KOPT-K1 (cell line): Measurements from ENCODE around the gene ARID4A.
"Not testable (repeated sequence)": the region's sequence is repeated elsewhere in the genome, so short reads cannot be mapped to it uniquely, and the experiment has no call there.

Source experiments
- H3K27ac ChIP-seq: fragments of 200-600 bp; sonication (generic); 2 replicates; pipeline ENCODE4 v1.5.1; 2016; ENCODE audit warnings: antibody characterized with exemption, mild to moderate bottlenecking, low read depth, low read length; ENCODE audit not compliant: poor library complexity, severe bottlenecking
- H3K36me3 ChIP-seq: fragments of 200-600 bp; sonication (generic); 2 replicates; pipeline ENCODE4 v1.5.1; 2017; ENCODE audit warnings: antibody characterized with exemption, mild to moderate bottlenecking, low read length, moderate library complexity; ENCODE audit not compliant: insufficient read depth
- H3K9me3 ChIP-seq: fragments of 200-600 bp; sonication (generic); 2 replicates; pipeline ENCODE4 v1.5.1; 2017; ENCODE audit warnings: antibody characterized with exemption, low read length, mild to moderate bottlenecking; ENCODE audit not compliant: insufficient read depth, poor library complexity, severe bottlenecking

The ARID4A gene, protein sequence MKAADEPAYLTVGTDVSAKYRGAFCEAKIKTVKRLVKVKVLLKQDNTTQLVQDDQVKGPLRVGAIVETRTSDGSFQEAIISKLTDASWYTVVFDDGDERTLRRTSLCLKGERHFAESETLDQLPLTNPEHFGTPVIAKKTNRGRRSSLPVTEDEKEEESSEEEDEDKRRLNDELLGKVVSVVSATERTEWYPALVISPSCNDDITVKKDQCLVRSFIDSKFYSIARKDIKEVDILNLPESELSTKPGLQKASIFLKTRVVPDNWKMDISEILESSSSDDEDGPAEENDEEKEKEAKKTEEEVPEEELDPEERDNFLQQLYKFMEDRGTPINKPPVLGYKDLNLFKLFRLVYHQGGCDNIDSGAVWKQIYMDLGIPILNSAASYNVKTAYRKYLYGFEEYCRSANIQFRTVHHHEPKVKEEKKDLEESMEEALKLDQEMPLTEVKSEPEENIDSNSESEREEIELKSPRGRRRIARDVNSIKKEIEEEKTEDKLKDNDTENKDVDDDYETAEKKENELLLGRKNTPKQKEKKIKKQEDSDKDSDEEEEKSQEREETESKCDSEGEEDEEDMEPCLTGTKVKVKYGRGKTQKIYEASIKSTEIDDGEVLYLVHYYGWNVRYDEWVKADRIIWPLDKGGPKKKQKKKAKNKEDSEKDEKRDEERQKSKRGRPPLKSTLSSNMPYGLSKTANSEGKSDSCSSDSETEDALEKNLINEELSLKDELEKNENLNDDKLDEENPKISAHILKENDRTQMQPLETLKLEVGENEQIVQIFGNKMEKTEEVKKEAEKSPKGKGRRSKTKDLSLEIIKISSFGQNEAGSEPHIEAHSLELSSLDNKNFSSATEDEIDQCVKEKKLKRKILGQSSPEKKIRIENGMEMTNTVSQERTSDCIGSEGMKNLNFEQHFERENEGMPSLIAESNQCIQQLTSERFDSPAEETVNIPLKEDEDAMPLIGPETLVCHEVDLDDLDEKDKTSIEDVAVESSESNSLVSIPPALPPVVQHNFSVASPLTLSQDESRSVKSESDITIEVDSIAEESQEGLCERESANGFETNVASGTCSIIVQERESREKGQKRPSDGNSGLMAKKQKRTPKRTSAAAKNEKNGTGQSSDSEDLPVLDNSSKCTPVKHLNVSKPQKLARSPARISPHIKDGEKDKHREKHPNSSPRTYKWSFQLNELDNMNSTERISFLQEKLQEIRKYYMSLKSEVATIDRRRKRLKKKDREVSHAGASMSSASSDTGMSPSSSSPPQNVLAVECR

DNA sequence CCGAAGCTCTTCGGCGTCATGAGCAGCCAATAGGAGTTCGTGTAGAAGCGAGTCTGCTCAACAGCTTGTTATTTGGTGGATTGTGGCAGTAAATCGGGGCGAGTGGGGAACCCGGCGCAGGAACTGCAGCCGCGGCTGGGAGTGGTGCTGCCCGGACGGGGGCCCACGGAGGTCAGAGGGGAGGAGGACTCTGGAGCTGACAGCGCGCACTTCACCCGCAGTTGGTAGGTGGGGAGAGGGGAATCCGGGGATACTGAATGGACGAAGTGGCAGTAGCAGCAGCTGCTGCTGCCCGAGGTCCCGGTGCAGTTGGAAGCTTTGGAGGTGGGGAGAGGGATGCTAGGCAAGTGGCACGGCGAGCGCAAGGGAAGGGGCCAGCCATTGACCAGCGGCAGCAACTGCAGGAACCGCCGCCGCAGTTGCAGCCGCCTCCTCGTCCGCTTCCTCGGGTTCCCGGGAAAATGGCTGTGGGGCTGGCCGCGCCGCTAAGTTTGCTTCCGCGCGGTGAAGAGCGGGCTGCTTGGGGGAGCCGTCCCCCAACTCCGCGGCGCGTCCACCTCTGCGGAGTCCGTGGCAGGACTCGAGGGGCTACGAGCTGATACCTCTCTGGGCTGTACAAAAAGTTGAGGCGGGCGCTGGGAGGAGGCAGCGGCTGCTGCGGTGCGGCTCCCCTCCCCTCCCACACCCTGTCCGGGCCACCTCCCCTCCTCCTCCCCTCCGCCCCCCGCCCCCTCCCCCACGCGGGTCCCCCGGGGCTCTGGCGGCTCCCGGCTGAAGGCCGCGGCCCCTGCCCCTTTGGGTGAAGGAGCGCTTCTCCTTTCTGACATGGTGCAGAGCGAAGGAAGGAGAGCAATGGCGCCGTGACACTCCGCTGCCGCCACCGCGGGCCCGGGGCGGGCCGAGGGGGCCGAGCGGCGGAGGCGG lies at the start of gene ARID4A:
TSS of gene ARID4A (plus strand) at position 79 of the 924 bp plus-strand sequence. CDS start 1,300 bp downstream, outside the sequence.
- peak within 1 kb of the TSS; percentile 95 for H3K27ac ChIP-seq

DNA sequence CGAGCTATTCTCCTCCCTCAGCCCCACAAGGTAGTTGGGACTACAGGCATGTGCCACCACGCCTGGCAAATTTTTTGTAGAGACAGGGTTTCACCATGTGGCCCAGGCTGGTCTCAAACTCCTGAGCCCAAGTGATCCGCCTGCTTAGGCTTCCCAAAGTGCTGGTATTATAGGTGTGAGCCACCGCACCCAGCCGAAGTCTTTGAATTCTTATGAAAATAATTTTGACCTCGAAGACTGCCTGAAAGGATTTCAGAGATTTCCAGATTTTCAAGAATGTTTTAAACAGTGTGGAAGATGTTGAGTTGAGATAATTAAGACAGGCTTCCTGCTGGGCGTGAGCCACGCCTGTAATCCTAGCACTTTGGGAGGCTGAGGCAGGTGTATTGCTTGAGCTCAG lies 48.7 kb upstream of the ARID4A start:
- Histone ChIP-seq H3K36me3 (peaks cover 73% of the 10 kb centered on the region), H3K27ac (no peak overlapping the region), H3K9me3 (no peaks in the 10 kb centered on the region)

More for the DNA sequence above, at the start of gene ARID4A:
- H3K9me3 ChIP-seq, result no peaks in the 10 kb centered on the region
- peaks cover 43% of the 10 kb centered on the region for H3K36me3 ChIP-seq

DNA sequence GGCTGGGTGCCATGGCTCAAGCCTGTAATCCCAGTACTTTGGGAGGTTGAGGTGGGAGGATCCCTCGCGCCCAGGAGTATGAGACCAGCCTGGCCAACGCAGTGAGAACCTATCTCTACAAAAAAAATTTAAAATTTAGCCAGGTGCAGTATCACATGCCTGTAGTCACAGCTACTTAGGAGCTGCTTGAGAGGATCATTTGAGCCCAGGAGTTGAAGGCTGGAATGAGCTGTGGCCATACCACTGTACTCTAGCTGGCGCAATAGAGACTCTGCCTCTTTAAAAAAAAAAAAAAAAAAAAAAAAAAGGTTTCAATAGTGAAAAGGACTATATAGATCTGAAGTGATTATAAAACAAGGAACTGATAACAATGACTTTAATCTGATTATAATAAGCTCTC lies 40.2 kb upstream of the ARID4A start:
- Histone ChIP-seq H3K27ac (no peak overlapping the region), H3K36me3 (peaks cover 100% of the 10 kb centered on the region), H3K9me3 (no peaks in the 10 kb centered on the region)

DNA sequence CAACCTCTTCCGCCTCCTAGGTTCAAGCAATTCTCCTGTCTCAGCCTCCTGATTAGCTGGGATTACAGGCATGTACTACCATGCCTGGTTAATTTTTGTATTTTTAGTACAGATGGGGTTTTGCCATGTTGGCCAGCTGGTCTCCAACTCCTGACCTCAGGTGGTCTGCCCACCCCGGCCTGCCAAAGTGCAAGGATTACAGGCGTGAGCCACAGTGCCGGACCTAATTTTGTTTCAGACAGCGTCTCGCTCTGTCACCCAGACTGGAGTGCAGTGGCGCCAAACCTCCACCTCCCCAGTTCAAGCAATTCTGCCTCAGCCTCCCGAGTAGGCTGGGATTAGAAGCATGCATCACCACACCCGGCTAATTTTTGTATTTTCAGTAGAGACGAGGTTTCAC lies 36.4 kb upstream of the ARID4A start:
- H3K27ac ChIP-seq, H3K9me3 ChIP-seq: not testable (repeated sequence)
- H3K36me3 ChIP-seq, result peaks cover 100% of the 10 kb centered on the region

DNA sequence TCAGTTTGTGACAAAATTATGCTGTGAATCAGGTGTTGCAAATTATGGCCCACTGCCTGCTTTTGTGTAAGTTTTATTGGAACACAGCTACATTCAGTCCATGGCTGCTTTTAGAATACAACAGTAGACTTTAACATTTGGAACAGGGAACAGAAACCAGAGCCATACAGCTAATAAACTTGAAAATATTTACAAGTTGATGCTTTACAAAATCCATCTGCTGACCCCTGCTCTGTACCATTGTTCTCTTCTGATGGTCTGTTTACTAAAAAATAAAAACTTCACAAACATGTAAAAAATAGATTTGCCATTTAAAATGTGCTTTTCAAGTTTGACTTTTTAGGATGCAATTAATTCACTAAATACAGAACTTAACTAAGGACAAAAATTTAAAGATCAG lies 33.0 kb upstream of the ARID4A start:
- Histone ChIP-seq H3K36me3 (peaks cover 100% of the 10 kb centered on the region), H3K9me3 (no peaks in the 10 kb centered on the region)

DNA sequence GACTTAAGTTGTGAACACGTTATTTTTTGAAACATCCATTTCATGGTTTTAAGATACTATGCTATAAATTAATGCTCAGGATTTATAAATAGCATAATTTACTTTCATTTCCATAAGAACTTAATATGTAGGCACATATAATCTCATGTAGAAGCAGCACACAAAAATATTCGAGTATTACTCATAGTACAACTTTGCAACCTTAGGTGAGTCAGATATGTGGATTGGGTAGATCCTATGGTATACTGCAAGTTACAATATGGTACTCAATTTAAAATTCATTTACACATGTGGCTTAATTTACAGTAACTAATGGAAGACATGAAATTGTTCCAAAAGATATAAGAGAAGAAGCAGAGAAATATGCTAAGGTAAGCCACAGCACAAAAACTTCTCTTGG lies 27.7 kb upstream of the ARID4A start:
- Histone ChIP-seq H3K9me3 (no peaks in the 10 kb centered on the region), H3K36me3 (peaks cover 93% of the 10 kb centered on the region), H3K27ac (no peak overlapping the region)

More for the DNA sequence above, 33.0 kb upstream of the ARID4A start:
- H3K27ac ChIP-seq, result no peak overlapping the region

DNA sequence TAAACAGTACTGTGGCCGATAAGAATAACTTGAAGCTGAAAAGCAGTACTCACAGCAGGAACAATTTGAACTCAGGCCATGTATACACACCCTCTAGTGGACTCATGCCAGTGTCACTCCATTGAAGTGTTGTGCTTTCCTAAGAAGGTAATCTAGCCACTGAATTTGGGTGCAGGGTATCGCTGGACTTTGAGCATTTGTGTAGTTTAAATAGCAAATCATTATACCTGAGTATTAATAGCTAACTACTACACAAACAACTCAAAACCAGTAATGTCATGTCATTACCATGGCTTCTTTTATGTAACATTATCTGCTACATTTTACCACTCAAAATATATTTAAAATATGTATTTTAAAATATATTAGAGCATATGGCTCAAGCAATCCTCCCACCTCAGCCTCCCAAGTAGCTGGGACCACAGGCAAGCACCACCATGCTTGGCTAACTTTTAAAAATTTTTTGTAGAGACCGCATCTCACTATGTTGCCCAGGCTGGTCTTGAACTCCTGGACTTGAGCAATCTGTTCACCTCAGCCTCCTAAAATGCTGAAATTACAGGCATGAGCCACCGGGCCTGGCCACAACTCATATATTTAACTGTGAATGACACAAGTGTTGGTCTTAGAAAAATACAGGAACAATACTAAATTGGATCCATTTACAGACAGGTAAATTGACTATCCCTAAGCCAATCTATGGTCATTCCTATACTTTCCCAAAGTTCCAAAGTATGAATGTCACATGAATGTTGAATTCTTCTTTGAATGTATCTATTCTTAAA lies 25.6 kb upstream of the ARID4A start:
- peaks cover 83% of the 10 kb centered on the region for H3K36me3 ChIP-seq
- no peaks in the 10 kb centered on the region for H3K9me3 ChIP-seq
- H3K27ac ChIP-seq, result no peak overlapping the region

DNA sequence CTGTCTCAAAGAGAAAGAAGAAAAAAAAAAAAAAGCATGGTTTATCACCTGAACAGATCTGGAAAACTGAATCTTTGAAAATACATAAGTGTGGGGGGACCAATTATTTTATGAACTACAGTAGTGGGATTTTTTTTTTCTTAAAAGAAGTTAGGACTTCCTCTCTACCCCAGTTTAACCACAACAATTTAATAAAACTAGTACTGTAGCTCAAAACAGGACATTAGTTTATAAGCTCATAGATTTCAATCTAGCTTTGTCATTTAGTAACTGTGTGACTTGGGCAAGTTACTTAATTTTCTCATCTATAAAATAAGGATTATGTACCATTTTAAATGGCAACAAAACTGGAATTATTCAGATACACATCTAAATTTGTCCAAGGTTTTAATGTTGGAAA lies 23.5 kb upstream of the ARID4A start:
- Histone ChIP-seq H3K27ac (peak overlapping the region; percentile 55), H3K9me3 (no peaks in the 10 kb centered on the region), H3K36me3 (peaks cover 83% of the 10 kb centered on the region)

DNA sequence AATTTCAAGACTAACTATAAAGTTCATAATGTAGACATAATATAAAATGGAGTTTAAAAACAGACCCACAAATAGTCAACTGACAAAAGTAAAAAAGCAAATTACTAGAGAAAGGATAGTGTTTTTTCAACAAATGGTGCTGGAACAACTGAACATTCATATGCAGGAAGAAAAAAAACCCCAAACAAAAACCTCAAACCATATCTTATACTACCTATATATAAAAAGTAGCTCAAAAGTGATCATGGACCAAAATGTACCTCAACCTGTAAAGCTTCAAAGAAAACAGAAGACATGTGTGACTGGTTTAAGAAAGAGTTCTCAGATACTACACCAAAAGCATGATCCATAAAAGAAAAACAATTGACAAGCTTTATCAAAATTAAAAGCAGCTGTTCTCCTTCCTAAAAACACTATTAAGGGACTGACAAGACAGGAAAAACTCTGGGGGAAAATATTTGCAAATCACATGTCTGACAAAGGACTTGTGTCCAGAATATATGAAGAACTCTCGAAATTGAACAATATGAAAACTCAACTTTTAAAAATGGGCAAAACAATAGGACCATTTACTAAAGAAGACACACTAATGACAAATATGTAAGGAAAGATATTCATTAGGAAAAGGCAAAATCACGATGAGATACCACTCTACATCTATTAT lies 22.7 kb upstream of the ARID4A start:
- no peaks in the 10 kb centered on the region for H3K9me3 ChIP-seq
- H3K27ac ChIP-seq, result peak overlapping the region; percentile 55
- peaks cover 83% of the 10 kb centered on the region for H3K36me3 ChIP-seq

DNA sequence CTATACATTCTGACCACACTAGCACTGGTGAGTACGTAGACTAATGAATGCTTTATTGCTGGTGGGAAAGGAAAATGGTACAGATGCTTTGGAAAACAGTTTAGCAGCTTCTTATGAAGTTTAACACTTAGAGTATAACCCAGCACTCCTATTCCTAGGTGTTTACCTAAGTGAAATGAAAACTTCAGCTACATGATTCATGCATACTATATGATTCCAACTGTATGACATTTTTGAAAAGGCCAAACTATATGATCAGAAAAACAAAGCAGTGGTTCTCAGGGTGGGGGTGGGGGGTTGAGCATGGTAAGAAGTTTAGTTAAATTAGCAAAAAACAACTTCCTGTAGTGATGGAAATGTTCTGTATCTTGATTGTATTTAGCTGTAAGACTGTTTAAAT lies 22.1 kb upstream of the ARID4A start:
- H3K9me3 ChIP-seq, result no peaks in the 10 kb centered on the region
- H3K36me3 ChIP-seq, result peaks cover 83% of the 10 kb centered on the region
- peak overlapping the region; percentile 55 for H3K27ac ChIP-seq

DNA sequence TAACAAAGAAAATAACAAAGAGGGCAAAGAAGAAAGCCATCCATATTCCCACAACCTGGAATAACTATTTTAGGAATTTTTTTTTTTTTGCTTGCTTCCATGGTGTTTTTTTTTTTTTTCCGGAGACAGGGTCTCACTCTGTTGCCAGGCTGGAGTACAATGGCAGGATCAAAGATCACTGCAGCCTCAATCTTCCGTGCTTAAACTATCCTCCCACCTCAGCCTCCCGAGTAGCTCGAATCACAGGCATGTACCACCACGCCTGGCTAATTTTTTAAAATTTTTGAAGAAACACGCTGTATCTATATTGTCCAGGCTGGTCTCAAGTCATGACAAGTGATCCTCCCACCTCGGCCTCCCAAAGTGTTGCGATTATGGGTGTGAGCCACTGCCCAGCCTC lies 20.2 kb upstream of the ARID4A start:
- H3K36me3 ChIP-seq, result peaks cover 83% of the 10 kb centered on the region

DNA sequence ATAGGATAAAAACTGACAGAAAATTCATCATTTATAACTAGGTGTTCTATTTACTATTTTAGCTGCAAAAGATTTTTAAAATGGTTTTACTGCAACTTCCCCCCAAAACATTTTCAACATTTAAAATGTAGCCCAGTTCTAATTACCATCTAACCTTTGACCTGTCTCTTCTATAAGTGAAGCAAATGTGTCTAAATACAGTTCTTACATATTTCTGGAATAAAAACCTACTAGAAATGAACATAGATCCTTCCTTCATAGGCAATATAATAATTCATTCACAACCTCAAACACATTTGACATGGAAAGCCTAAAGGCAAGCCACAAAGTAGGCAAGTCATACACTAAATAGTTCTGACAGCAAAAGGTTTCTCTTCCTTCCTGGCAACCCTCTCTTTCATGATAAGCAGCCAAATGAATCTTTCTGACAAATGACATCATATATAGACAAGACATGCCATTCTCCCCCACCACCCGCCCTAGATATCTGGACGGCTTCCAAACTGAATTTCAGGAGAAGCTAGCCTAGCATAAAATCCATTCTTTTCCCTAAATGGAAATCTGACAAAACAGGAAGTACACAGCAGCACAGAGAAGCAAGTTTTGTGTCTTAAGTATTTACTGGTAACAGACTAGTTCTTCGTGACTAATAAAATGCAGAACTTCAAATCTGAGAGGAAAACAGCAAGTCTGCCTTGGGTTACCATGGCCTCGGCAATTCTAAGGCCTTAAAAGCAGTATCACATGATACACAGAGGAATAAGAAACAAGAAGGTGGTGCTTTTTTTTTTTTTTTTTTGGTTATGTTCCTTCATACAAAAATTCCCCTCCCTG lies 17.2 kb upstream of the ARID4A start:
- Histone ChIP-seq H3K36me3 (peaks cover 96% of the 10 kb centered on the region), H3K9me3 (no peaks in the 10 kb centered on the region), H3K27ac (no peak overlapping the region)

More for the DNA sequence above, 20.2 kb upstream of the ARID4A start:
- H3K9me3 ChIP-seq, result no peaks in the 10 kb centered on the region
- H3K27ac ChIP-seq, result no peak overlapping the region
